NCI-H1105 treated with DMSO at 0.1 percent for 48 hours (cell line): Measurements from ENCODE around the gene SNIP1.
"Not testable (repeated sequence)": the region's sequence is repeated elsewhere in the genome, so short reads cannot be mapped to it uniquely, and the experiment has no call there.

ENCODE experiments used
- DNase-seq: peaks from one replicate; lab custom pipeline; 2025; lab: John Stamatoyannopoulos, UW

Gene SNIP1

GRCh38 chr1:37553927-37554808 is at the start of gene SNIP1:
SNIP1 (minus strand) TSS chr1:37554293; CDS start chr1:37554229, 64 bp downstream.
- DNase-seq: peak; percentile 88

GRCh38 chr1:37602750-37603694 is 48.9 kb upstream of the SNIP1 start:
- DNase-seq: peak; percentile 51

- DNase-seq: no peak
Measured at GRCh38 chr1:37601441-37601840, 47.3 kb upstream of the SNIP1 start.

- DNase-seq: peak; percentile 70
Measured at GRCh38 chr1:37599940-37600339, 45.8 kb upstream of the SNIP1 start.

- DNase-seq: no peak
Measured at GRCh38 chr1:37596182-37596667, 42.1 kb upstream of the SNIP1 start.

GRCh38 chr1:37595440-37596181 is 41.5 kb upstream of the SNIP1 start, which contains the start of gene GNL2:
GNL2 (minus strand) TSS chr1:37595937; CDS start chr1:37595822, 115 bp downstream.
- DNase-seq: peak; percentile 92

- no peak for DNase-seq
Measured at GRCh38 chr1:37593726-37594125, 39.6 kb upstream of the SNIP1 start.

GRCh38 chr1:37588939-37589338 is 34.8 kb upstream of the SNIP1 start:
- DNase-seq: no peak

GRCh38 chr1:37584544-37584943 is 30.5 kb upstream of the SNIP1 start:
- DNase-seq: not testable (repeated sequence)

GRCh38 chr1:37575692-37576091 is 21.6 kb upstream of the SNIP1 start:
- no peak for DNase-seq

- DNase-seq: no peak
Measured at GRCh38 chr1:37574834-37575480, 20.9 kb upstream of the SNIP1 start.

- no peak for DNase-seq
Measured at GRCh38 chr1:37570528-37571334, 16.6 kb upstream of the SNIP1 start.

- DNase-seq: no peak
Measured at GRCh38 chr1:37567023-37567422, 12.9 kb upstream of the SNIP1 start.

- DNase-seq: no peak
Measured at GRCh38 chr1:37564892-37565291, 10.8 kb upstream of the SNIP1 start.

GRCh38 chr1:37562984-37563383 is 8.9 kb upstream of the SNIP1 start:
- no peak for DNase-seq

GRCh38 chr1:37561133-37562132 is 7.3 kb upstream of the SNIP1 start:
- DNase-seq: no peak

- no peak for DNase-seq
Measured at GRCh38 chr1:37560401-37561132, 6.5 kb upstream of the SNIP1 start.

- DNase-seq: not testable (repeated sequence)
Measured at GRCh38 chr1:37559957-37560379, 5.9 kb upstream of the SNIP1 start.
